Esophagus muscularis mucosa (tissue), 4 donors: ENCODE results near the gene RTP2.

Experiments used
- CTCF ChIP-seq, 3 experiments: fragments of 200-600 bp in 2 of 3; fragments of 450-650 bp in 1 of 3; sonication (generic) in 2 of 3; IDR thresholded peaks; one replicate each; pipeline ENCODE4 v1.5.1; 2017 to 2019; ENCODE audit warnings: antibody characterized with exemption in 3 of 3, mild to moderate bottlenecking in 2 of 3, moderate library complexity in 1 of 3
- EP300 ChIP-seq: sonication (generic); formaldehyde crosslinking; IDR thresholded peaks from one replicate; pipeline ENCODE4 v1.6.1; 2017; ENCODE audit warnings: antibody characterized with exemption
- POLR2A ChIP-seq: fragments of 450-650 bp; IDR thresholded peaks from one replicate; pipeline ENCODE4 v1.6.1; 2017; ENCODE audit warnings: antibody characterized with exemption, moderate library complexity, mild to moderate bottlenecking, low read depth

DNA sequence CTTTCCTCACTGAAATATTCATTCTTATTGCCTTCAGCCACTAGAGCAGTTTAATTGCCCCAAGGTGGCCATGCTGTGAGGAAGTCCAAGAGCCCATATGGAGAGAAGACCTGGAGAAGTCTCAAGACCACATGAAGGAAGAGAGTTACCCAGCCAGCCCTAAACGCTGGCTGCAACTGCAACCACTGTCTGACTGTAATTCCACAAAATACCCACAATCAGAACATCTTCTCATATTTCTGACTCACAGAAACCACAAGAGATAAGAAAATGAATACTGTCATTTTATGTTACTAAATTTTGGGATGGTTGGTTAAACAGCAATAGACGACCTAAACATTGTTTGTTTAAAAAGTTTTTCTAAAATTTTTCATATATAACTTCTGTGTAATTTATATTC is 17.5 kb downstream of the RTP2 start:
- TF ChIP-seq CTCF (IDR thresholded peaks at IDR 0.05) (no peak), POLR2A (no peak), EP300 (no peak)
